ENCODE data around the gene B3GALT2. TPM values are rescaled to one million over a fixed set of nuclear protein-coding genes. Genes with fewer than 3 reads are reported as not detected.

Gene B3GALT2
- total and polyA plus RNA-seq, 2 donors, result 0.21 to 0.38 TPM

DNA sequence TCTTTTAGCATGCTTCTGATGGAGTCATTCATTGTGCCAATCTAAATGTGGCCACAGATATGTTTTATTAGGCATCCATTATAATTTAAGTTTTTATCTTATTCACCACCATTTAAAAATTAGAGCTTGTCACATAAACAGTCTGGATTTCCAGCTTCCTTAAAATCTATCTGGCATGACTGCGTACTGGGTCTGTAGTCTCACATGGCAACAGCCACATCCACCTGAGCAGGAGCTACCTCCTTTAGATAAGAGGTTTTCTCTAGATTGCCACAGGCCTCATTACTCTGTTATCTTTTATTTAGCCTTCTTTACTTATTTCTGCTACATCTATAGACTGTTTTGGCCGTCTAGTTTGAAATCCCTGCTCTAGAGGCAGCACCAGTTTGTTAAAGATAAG lies 29.1 kb downstream of the B3GALT2 start:
- H3K27me3 ChIP-seq (ENCODE audit: control insufficient read depth in 2 of 2, insufficient read depth in 1 of 2, low read length in 1 of 2), result no peaks in the 10 kb centered on the region
- DNase-seq (ENCODE audit: low read depth in 6 of 9, low spot score in 9 of 9), result no peak
- WGBS, result 96% methylated on average over 2 of the region's 2 CpGs
- H3K27ac ChIP-seq (ENCODE audit: low read depth in 1 of 2, low read length in 1 of 2), result no peak overlapping the region
- no peak overlapping the region for H3K4me3 ChIP-seq (ENCODE audit: low read length in 2 of 2)
- no peaks in the 10 kb centered on the region for H3K4me1 ChIP-seq (ENCODE audit: control insufficient read depth in 2 of 2, insufficient read depth in 2 of 2, low read length in 2 of 2)
- H3K36me3 ChIP-seq (ENCODE audit: control insufficient read depth in 2 of 2, insufficient read depth in 2 of 2, low read length in 1 of 2), result peaks cover 5 to 30% of the 10 kb centered on the region in 2 donors
- H3K9me3 ChIP-seq (ENCODE audit: control insufficient read depth in 2 of 2, insufficient read depth in 1 of 2, low read length in 1 of 2), result no peaks in the 10 kb centered on the region

DNA sequence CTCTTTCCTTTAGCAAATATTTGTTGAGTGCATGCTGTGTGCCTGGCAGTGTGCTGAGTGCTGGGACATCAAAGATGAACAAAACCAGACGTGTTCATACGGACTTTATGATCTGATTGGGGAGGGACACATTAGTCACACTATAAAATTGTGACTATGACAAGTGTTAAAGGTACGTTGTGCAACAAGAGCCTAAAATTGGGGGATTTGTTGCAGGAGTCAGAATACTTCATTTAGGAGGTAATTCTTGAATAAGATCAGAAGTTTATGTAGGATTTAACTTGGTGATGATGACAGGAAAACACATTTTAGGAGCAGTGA lies 29.6 kb downstream of the B3GALT2 start:
- Histone ChIP-seq H3K27me3 (ENCODE audit: control insufficient read depth in 2 of 2, insufficient read depth in 1 of 2, low read length in 1 of 2) (no peaks in the 10 kb centered on the region), H3K9me3 (ENCODE audit: control insufficient read depth in 2 of 2, insufficient read depth in 1 of 2, low read length in 1 of 2) (no peaks in the 10 kb centered on the region), H3K36me3 (ENCODE audit: control insufficient read depth in 2 of 2, insufficient read depth in 2 of 2, low read length in 1 of 2) (peaks cover 5 to 32% of the 10 kb centered on the region in 2 donors), H3K4me3 (ENCODE audit: low read length in 2 of 2) (no peak overlapping the region), H3K27ac (ENCODE audit: low read depth in 1 of 2, low read length in 1 of 2) (no peak overlapping the region), H3K4me1 (ENCODE audit: control insufficient read depth in 2 of 2, insufficient read depth in 2 of 2, low read length in 2 of 2) (no peaks in the 10 kb centered on the region)
- DNase-seq (ENCODE audit: low read depth in 6 of 9, low spot score in 9 of 9), result no peak
- 95% methylated on average over 3 of the region's 3 CpGs for WGBS

DNA sequence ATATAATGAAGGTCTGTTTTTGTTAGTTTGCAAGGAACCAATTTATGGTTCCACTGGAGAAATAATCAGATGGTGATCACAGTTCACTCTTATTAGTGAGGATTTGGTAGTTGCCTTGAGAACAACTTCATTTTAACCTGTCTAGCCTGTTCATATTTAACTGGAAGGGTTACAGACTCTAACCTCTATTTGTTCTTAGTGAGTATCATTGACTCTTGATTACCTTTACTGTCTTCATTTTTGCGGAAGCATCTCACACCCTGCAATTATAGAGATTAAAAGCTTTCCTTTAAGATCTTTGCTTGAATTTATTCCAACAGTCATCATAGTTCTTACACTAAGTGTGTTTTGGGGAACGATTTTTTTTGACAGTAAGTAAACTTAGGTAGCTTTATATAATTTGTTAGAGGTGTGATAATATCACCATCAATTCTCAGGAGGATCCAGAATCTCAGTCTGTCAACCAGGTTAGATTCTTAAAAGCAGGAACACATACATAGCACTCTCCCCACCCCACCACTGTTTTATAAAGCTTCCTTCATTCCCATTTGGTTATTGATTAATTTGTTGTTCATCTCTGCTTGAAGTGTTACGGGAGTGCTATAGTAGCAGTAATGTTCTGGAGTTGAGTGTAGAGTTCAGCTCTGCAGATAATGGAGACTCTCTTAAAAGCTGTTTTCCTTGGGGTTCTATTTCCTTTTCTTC lies 30.1 kb downstream of the B3GALT2 start:
- no peaks in the 10 kb centered on the region for H3K4me1 ChIP-seq (ENCODE audit: control insufficient read depth in 2 of 2, insufficient read depth in 2 of 2, low read length in 2 of 2)
- 97% methylated on average over 3 of the region's 3 CpGs for WGBS
- peaks cover 9 to 36% of the 10 kb centered on the region in 2 donors for H3K36me3 ChIP-seq (ENCODE audit: control insufficient read depth in 2 of 2, insufficient read depth in 2 of 2, low read length in 1 of 2)
- no peaks in the 10 kb centered on the region for H3K27me3 ChIP-seq (ENCODE audit: control insufficient read depth in 2 of 2, insufficient read depth in 1 of 2, low read length in 1 of 2)
- H3K9me3 ChIP-seq (ENCODE audit: control insufficient read depth in 2 of 2, insufficient read depth in 1 of 2, low read length in 1 of 2), result no peaks in the 10 kb centered on the region
- no peak for DNase-seq (ENCODE audit: low read depth in 6 of 9, low spot score in 9 of 9)
- no peak overlapping the region for H3K4me3 ChIP-seq (ENCODE audit: low read length in 2 of 2)
- no peak overlapping the region for H3K27ac ChIP-seq (ENCODE audit: low read depth in 1 of 2, low read length in 1 of 2)

DNA sequence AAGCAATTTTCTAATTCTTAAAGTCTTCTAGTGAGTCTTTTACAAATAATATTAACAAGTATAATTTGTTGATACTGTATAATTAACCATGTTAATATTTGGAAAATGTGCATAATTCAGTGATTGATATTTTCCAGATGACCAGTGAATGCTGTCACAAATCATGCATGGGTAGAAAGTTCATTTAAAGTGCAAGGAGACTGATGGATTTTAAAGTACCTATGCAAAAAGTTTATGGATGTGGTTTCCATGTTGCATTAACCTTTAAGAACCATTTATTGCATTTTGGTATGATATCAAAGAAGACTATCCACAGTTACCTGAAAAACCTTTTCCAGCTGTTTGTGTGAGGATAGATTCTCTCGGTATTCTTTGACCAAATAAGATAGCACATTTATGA lies 41.4 kb downstream of the B3GALT2 start:
- H3K9me3 ChIP-seq (ENCODE audit: control insufficient read depth in 2 of 2, insufficient read depth in 1 of 2, low read length in 1 of 2), result no peaks in the 10 kb centered on the region
- no peak overlapping the region for H3K4me3 ChIP-seq (ENCODE audit: low read length in 2 of 2)
- H3K27me3 ChIP-seq (ENCODE audit: control insufficient read depth in 2 of 2, insufficient read depth in 1 of 2, low read length in 1 of 2), result no peaks in the 10 kb centered on the region
- WGBS, result 94% methylated on average over 1 of the region's 1 CpG
- peaks cover 7 to 48% of the 10 kb centered on the region in 2 donors for H3K36me3 ChIP-seq (ENCODE audit: control insufficient read depth in 2 of 2, insufficient read depth in 2 of 2, low read length in 1 of 2)
- no peak overlapping the region for H3K27ac ChIP-seq (ENCODE audit: low read depth in 1 of 2, low read length in 1 of 2)
- DNase-seq (ENCODE audit: low read depth in 6 of 9, low spot score in 9 of 9), result no peak
- no peaks in the 10 kb centered on the region for H3K4me1 ChIP-seq (ENCODE audit: control insufficient read depth in 2 of 2, insufficient read depth in 2 of 2, low read length in 2 of 2)

DNA sequence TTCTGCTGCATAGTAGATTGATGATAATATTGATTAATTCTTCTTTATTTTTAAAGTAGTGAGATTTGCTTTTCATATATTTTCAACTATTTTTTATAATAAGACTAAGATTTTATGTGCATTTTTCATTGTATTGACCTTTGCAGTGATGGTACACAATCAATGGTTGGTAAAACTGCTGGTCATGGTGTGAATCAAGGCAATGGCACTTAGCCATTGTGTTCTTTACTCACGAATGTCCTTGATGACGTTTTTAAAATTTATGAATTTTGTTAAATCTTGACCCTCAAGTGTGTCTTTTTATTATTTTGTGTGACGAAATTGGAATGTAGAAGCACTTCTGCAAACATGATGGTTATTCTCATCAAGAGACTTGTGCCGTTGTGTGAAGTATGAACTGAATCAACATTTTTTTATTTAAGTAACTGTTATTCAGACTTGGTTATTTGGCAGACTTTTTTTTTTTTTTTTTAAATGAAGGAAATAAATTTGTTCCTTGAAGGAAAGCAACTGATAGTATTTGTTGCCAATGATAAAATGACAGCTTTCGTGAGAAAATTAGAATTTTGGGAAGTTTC lies 42.0 kb downstream of the B3GALT2 start:
- Histone ChIP-seq H3K4me3 (ENCODE audit: low read length in 2 of 2) (no peak overlapping the region), H3K27me3 (ENCODE audit: control insufficient read depth in 2 of 2, insufficient read depth in 1 of 2, low read length in 1 of 2) (no peaks in the 10 kb centered on the region), H3K4me1 (ENCODE audit: control insufficient read depth in 2 of 2, insufficient read depth in 2 of 2, low read length in 2 of 2) (no peaks in the 10 kb centered on the region), H3K9me3 (ENCODE audit: control insufficient read depth in 2 of 2, insufficient read depth in 1 of 2, low read length in 1 of 2) (no peaks in the 10 kb centered on the region), H3K27ac (ENCODE audit: low read depth in 1 of 2, low read length in 1 of 2) (no peak overlapping the region), H3K36me3 (ENCODE audit: control insufficient read depth in 2 of 2, insufficient read depth in 2 of 2, low read length in 1 of 2) (peaks cover 9 to 51% of the 10 kb centered on the region in 2 donors)
- WGBS, result 99% methylated on average over 5 of the region's 5 CpGs
- no peak for DNase-seq (ENCODE audit: low read depth in 6 of 9, low spot score in 9 of 9)

DNA sequence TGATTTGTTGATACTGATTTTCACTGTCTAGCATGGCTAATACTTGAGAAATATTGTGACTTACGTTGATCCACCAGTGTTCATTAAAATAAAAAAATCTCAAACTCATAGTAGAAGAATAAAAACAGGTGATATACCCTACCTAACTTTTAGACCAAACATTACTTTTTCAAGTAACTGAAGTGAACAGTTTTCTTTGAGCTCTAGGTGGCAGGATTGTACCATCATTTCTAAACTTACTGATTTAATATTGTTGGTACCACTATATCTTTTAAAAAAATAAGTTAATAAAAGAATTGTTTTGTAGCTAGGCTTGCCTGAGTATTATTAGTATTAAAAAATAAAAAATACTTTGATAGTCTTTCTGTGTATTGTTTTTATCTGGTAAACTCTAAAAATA lies 43.1 kb downstream of the B3GALT2 start:
- Histone ChIP-seq H3K27ac (ENCODE audit: low read depth in 1 of 2, low read length in 1 of 2) (no peak overlapping the region), H3K36me3 (ENCODE audit: control insufficient read depth in 2 of 2, insufficient read depth in 2 of 2, low read length in 1 of 2) (peaks cover 9 to 47% of the 10 kb centered on the region in 2 donors), H3K4me1 (ENCODE audit: control insufficient read depth in 2 of 2, insufficient read depth in 2 of 2, low read length in 2 of 2) (no peaks in the 10 kb centered on the region), H3K27me3 (ENCODE audit: control insufficient read depth in 2 of 2, insufficient read depth in 1 of 2, low read length in 1 of 2) (no peaks in the 10 kb centered on the region), H3K9me3 (ENCODE audit: control insufficient read depth in 2 of 2, insufficient read depth in 1 of 2, low read length in 1 of 2) (no peaks in the 10 kb centered on the region), H3K4me3 (ENCODE audit: low read length in 2 of 2) (no peak overlapping the region)
- DNase-seq (ENCODE audit: low read depth in 6 of 9, low spot score in 9 of 9), result peak in 2 of 9 donors; percentile 20 to 28
- 92% methylated on average over 1 of the region's 1 CpG for WGBS

DNA sequence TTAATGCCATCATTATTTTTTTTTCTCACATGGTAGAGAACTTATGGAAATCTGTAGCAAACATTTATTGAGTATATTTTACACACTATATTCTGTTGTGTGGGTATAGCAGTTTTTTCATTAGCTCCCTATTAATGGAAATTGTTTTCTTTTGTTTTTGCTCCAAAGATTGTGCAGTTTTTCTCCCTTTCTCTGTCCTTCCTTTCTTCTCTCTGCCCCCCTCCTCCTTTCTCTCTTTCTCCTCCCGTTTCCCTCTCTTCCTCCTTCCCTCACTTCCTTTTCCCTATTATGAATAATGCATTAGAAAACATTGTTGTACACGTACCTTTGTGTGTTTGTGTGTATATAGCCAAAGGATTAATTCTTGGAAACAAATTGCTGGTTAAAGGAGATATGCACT lies 44.0 kb downstream of the B3GALT2 start:
- Histone ChIP-seq H3K4me3 (ENCODE audit: low read length in 2 of 2) (no peak overlapping the region), H3K27me3 (ENCODE audit: control insufficient read depth in 2 of 2, insufficient read depth in 1 of 2, low read length in 1 of 2) (no peaks in the 10 kb centered on the region), H3K9me3 (ENCODE audit: control insufficient read depth in 2 of 2, insufficient read depth in 1 of 2, low read length in 1 of 2) (no peaks in the 10 kb centered on the region), H3K36me3 (ENCODE audit: control insufficient read depth in 2 of 2, insufficient read depth in 2 of 2, low read length in 1 of 2) (peaks cover 9 to 50% of the 10 kb centered on the region in 2 donors), H3K4me1 (ENCODE audit: control insufficient read depth in 2 of 2, insufficient read depth in 2 of 2, low read length in 2 of 2) (no peaks in the 10 kb centered on the region), H3K27ac (ENCODE audit: low read depth in 1 of 2, low read length in 1 of 2) (no peak overlapping the region)
- 92% methylated on average over 2 of the region's 2 CpGs for WGBS
- DNase-seq (ENCODE audit: low read depth in 6 of 9, low spot score in 9 of 9), result no peak

DNA sequence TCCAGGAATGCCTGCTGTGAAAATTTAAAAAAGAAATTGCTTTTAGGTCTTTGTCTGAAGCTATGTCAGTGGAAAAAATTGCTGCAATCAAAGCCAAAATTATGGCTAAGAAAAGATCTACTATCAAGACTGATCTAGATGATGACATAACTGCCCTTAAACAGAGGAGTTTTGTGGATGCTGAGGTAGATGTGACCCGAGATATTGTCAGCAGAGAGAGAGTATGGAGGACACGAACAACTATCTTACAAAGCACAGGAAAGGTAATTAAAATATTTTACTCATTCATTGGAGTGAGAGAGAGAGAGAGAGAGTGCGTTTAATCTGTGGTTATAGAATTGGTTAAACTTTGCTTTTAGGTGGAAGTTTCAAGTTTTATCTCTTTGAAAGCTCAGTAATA lies 44.6 kb downstream of the B3GALT2 start:
- Histone ChIP-seq H3K4me3 (ENCODE audit: low read length in 2 of 2) (no peak overlapping the region), H3K36me3 (ENCODE audit: control insufficient read depth in 2 of 2, insufficient read depth in 2 of 2, low read length in 1 of 2) (peaks cover 9 to 53% of the 10 kb centered on the region in 2 donors), H3K27ac (ENCODE audit: low read depth in 1 of 2, low read length in 1 of 2) (no peak overlapping the region), H3K4me1 (ENCODE audit: control insufficient read depth in 2 of 2, insufficient read depth in 2 of 2, low read length in 2 of 2) (no peaks in the 10 kb centered on the region), H3K9me3 (ENCODE audit: control insufficient read depth in 2 of 2, insufficient read depth in 1 of 2, low read length in 1 of 2) (no peaks in the 10 kb centered on the region), H3K27me3 (ENCODE audit: control insufficient read depth in 2 of 2, insufficient read depth in 1 of 2, low read length in 1 of 2) (no peaks in the 10 kb centered on the region)
- WGBS, result 52% methylated on average over 3 of the region's 3 CpGs
- DNase-seq (ENCODE audit: low read depth in 6 of 9, low spot score in 9 of 9), result peak in 2 of 9 donors; percentile 7 to 30

DNA sequence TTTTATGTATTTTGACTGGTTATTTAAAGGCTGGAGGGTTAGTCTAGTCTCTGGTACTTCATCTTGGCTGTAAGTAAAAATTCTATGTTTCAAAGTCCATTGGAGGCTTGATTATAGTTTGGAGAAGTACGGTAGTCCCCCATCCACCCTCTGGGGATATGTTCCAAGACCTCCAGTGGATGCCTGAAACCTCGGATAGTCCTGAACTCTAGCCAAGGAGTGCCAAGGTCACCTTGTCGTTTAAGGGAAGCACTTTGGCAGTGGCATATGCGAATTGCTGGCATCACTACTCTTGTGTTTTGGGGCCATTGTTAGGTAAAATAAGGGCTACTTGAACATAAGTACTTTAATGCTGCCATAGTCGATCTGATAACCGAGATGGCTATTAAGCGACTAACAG lies 46.2 kb downstream of the B3GALT2 start:
- 97% methylated on average over 7 of the region's 7 CpGs for WGBS

More for the DNA sequence above, 46.2 kb downstream of the B3GALT2 start:
- Histone ChIP-seq H3K9me3 (ENCODE audit: control insufficient read depth in 2 of 2, insufficient read depth in 1 of 2, low read length in 1 of 2) (no peaks in the 10 kb centered on the region), H3K27me3 (ENCODE audit: control insufficient read depth in 2 of 2, insufficient read depth in 1 of 2, low read length in 1 of 2) (no peaks in the 10 kb centered on the region), H3K36me3 (ENCODE audit: control insufficient read depth in 2 of 2, insufficient read depth in 2 of 2, low read length in 1 of 2) (peaks cover 15 to 55% of the 10 kb centered on the region in 2 donors), H3K27ac (ENCODE audit: low read depth in 1 of 2, low read length in 1 of 2) (no peak overlapping the region), H3K4me3 (ENCODE audit: low read length in 2 of 2) (no peak overlapping the region), H3K4me1 (ENCODE audit: control insufficient read depth in 2 of 2, insufficient read depth in 2 of 2, low read length in 2 of 2) (no peaks in the 10 kb centered on the region)
- no peak for DNase-seq (ENCODE audit: low read depth in 6 of 9, low spot score in 9 of 9)

All from thymus (tissue), 11 donors.